Measurements from ENCODE around the gene ISOC1.

The ISOC1 gene

DNA sequence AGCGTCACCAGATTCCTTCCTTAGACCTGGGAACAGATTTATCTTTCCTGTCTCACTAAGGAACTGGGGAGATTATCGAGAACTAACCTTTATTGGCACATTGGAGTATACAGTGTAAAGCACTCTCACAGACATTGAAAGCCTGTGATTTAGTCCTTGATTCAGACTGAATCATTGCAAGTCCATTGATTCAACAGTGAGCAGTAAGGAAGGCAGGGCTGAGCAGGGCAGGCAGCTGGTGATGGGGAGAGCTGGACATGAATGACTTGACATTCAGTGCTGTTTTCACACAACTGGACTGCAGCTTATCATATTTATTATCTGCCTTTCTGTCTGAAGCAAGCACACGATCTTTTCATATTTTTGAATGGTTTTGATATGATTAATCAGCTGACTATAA, 16.2 kb downstream of the ISOC1 start:
- no peak overlapping the region for H3K27ac ChIP-seq (ENCODE audit: insufficient read depth, low read depth, low read length, poor library complexity, severe bottlenecking)
- WGBS, 2 experiments: 96% methylated on average over 2 to 3 of the region's 3 CpGs
- no peaks in the 10 kb centered on the region for H3K9me3 ChIP-seq (ENCODE audit: control insufficient read depth, low read length)
- no peaks in the 10 kb centered on the region for H3K4me1 ChIP-seq (ENCODE audit: control insufficient read depth, insufficient read depth, low read length)
- no peaks in the 10 kb centered on the region for H3K27me3 ChIP-seq (ENCODE audit: control insufficient read depth, insufficient read depth, low read length, poor library complexity, severe bottlenecking)
- H3K36me3 ChIP-seq (ENCODE audit: control insufficient read depth, insufficient read depth, low read length): no peaks in the 10 kb centered on the region
- H3K4me3 ChIP-seq (ENCODE audit: insufficient read depth, low read depth, low read length): no peak overlapping the region

DNA sequence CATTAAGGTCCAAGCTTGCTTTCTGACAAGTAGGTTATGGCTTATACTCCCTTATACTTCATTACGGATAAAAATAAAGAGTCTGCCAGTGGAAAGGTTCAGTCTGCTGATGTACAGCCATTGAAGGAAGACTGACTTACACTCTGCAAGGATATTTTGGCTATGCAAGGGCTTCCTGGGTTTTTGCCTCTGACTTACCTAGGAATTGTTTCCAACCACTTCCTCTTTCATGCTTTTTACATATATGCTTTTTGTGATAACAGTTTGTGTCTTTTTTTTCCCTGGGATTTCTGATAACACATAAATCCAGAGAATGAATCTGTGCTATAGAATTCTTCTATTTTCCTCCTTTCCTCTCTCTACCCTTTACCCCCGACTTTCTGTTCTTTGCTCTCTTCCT, 16.8 kb downstream of the ISOC1 start:
- H3K4me3 ChIP-seq (ENCODE audit: insufficient read depth, low read depth, low read length): no peak overlapping the region
- no peaks in the 10 kb centered on the region for H3K4me1 ChIP-seq (ENCODE audit: control insufficient read depth, insufficient read depth, low read length)
- 95 to 100% methylated on average over 2 of the region's 2 CpGs for WGBS, 2 experiments
- no peak overlapping the region for H3K27ac ChIP-seq (ENCODE audit: insufficient read depth, low read depth, low read length, poor library complexity, severe bottlenecking)
- H3K9me3 ChIP-seq (ENCODE audit: control insufficient read depth, low read length): no peaks in the 10 kb centered on the region
- no peaks in the 10 kb centered on the region for H3K36me3 ChIP-seq (ENCODE audit: control insufficient read depth, insufficient read depth, low read length)
- H3K27me3 ChIP-seq (ENCODE audit: control insufficient read depth, insufficient read depth, low read length, poor library complexity, severe bottlenecking): no peaks in the 10 kb centered on the region

DNA sequence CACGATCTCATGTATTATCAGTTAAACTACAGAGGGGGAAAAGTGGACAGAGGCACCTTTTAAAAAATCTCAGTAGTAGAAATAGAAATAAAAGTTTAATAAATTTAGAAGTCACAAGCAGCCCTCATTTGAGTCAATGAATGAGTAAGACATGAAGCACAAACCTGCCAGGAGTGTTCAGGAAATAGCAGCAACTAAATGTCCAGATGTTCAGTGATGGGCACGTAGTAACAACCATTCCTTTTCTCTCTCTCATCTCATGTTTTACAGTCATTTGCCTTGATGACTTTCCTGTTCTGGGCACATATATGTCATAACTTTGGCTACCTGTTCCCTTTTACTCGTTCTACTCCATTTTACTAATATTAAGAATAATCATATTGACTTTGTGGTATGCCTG, 17.7 kb downstream of the ISOC1 start:
- no peaks in the 10 kb centered on the region for H3K9me3 ChIP-seq (ENCODE audit: control insufficient read depth, low read length)
- no peak overlapping the region for H3K4me3 ChIP-seq (ENCODE audit: insufficient read depth, low read depth, low read length)
- no peaks in the 10 kb centered on the region for H3K4me1 ChIP-seq (ENCODE audit: control insufficient read depth, insufficient read depth, low read length)
- WGBS, 2 experiments: 88 to 93% methylated on average over 2 to 3 of the region's 3 CpGs
- no peaks in the 10 kb centered on the region for H3K27me3 ChIP-seq (ENCODE audit: control insufficient read depth, insufficient read depth, low read length, poor library complexity, severe bottlenecking)
- no peak overlapping the region for H3K27ac ChIP-seq (ENCODE audit: insufficient read depth, low read depth, low read length, poor library complexity, severe bottlenecking)
- no peaks in the 10 kb centered on the region for H3K36me3 ChIP-seq (ENCODE audit: control insufficient read depth, insufficient read depth, low read length)

DNA sequence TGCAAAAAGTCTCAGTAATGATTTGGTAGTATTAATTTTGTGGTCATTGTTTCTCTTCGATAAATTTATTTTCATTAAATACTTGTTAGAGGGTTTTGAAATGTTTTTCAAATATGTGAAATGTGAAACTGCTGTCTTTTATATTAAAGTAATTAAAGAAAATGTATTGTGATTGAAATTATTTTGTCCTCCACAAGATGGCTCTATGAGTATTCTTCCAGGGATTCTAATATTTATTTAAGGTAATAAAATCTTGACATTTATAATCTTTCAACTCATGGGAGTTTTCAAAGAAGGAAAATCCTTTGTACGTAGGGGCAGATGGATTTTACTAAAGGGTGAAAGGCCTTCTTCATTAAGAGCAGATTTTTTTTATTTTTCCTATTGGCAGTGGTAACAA, 19.3 kb downstream of the ISOC1 start:
- no peaks in the 10 kb centered on the region for H3K9me3 ChIP-seq (ENCODE audit: control insufficient read depth, low read length)
- no peak overlapping the region for H3K27ac ChIP-seq (ENCODE audit: insufficient read depth, low read depth, low read length, poor library complexity, severe bottlenecking)
- H3K27me3 ChIP-seq (ENCODE audit: control insufficient read depth, insufficient read depth, low read length, poor library complexity, severe bottlenecking): no peaks in the 10 kb centered on the region
- WGBS, 2 experiments: 17 to 50% methylated on average over 1 of the region's 2 CpGs
- no peaks in the 10 kb centered on the region for H3K4me1 ChIP-seq (ENCODE audit: control insufficient read depth, insufficient read depth, low read length)
- H3K4me3 ChIP-seq (ENCODE audit: insufficient read depth, low read depth, low read length): no peak overlapping the region
- H3K36me3 ChIP-seq (ENCODE audit: control insufficient read depth, insufficient read depth, low read length): no peaks in the 10 kb centered on the region

DNA sequence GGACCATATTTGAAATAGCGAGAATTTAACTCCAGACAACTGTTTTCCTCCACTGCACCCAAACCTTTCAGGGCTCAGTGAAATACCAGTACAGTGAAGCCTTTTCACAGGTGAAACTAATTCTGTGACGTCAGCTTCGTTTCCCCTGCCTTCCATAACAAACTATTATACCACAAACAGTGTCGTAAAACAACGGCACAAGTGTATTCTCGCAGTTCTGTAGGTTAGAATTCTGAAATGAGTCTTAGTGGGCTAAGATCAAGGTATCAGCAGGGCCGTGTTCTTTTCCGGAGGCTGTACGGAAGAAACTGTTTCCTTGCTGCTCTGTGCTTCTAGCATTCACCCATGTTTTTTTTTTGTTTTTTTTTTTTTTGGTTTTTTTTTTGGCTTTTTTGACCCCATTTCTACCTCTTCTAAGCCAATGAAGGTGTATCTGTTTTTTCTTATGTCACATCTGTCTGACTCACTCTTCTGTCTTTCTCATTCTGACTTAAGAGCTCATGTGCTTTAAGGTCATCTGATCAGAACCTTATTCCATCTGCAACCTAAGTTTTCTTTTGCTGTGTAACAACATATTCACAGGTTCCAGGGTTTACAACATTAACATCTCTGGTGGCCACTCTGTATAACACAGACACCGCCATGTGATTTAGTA, 20.1 kb downstream of the ISOC1 start:
- Histone ChIP-seq H3K27me3 (ENCODE audit: control insufficient read depth, insufficient read depth, low read length, poor library complexity, severe bottlenecking) (no peaks in the 10 kb centered on the region), H3K27ac (ENCODE audit: insufficient read depth, low read depth, low read length, poor library complexity, severe bottlenecking) (no peak overlapping the region), H3K4me3 (ENCODE audit: insufficient read depth, low read depth, low read length) (no peak overlapping the region), H3K36me3 (ENCODE audit: control insufficient read depth, insufficient read depth, low read length) (no peaks in the 10 kb centered on the region), H3K4me1 (ENCODE audit: control insufficient read depth, insufficient read depth, low read length) (no peaks in the 10 kb centered on the region), H3K9me3 (ENCODE audit: control insufficient read depth, low read length) (no peaks in the 10 kb centered on the region)
- WGBS, 2 experiments: 94 to 97% methylated on average over 10 of the region's 10 CpGs

DNA sequence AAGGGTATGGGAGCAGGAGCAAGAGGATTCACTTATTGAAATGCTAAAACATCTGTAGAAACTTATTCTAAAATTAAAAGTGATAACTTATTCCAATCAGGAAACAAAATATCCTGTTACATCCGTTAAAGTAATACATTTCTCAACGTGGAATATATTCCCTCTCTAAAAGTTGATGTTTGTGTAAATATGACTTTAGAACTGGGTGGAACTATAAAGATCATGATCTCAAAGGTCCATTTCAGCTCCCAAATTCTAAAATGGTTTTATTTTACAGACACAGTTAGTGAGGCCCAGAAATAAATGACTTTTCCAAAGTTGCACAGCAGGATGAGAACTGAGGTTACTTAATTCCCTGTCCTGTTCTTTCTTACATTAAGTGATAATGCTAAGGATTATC, 21.1 kb downstream of the ISOC1 start:
- H3K36me3 ChIP-seq (ENCODE audit: control insufficient read depth, insufficient read depth, low read length): no peaks in the 10 kb centered on the region
- no peaks in the 10 kb centered on the region for H3K4me1 ChIP-seq (ENCODE audit: control insufficient read depth, insufficient read depth, low read length)
- 100% methylated on average over 1 of the region's 2 CpGs; no CpG with 5 or more reads in 1 of the 2 experiments for WGBS, 2 experiments
- H3K4me3 ChIP-seq (ENCODE audit: insufficient read depth, low read depth, low read length): no peak overlapping the region
- no peak overlapping the region for H3K27ac ChIP-seq (ENCODE audit: insufficient read depth, low read depth, low read length, poor library complexity, severe bottlenecking)
- no peaks in the 10 kb centered on the region for H3K27me3 ChIP-seq (ENCODE audit: control insufficient read depth, insufficient read depth, low read length, poor library complexity, severe bottlenecking)
- H3K9me3 ChIP-seq (ENCODE audit: control insufficient read depth, low read length): no peaks in the 10 kb centered on the region

DNA sequence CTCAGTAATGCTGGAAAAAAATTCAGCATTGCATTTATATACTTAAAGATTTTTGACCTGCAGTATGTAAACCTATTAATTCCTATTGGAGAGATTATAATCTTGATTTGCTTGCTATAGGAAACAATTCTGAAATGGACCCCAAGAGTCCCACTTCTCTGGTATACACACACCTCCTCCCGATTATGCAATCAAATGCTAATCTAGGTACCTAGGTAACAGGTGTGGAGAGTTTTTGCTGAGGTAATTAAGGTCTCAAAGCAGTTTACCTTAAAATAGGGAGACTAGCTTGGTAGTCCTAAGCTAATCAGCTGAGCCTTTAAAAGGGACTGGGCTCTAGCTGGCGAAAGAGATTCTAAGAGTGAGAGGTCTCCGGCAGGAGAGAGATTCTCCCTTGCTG, 22.2 kb downstream of the ISOC1 start:
- H3K4me1 ChIP-seq (ENCODE audit: control insufficient read depth, insufficient read depth, low read length): no peaks in the 10 kb centered on the region
- 89 to 95% methylated on average over 2 to 3 of the region's 3 CpGs for WGBS, 2 experiments
- H3K36me3 ChIP-seq (ENCODE audit: control insufficient read depth, insufficient read depth, low read length): no peaks in the 10 kb centered on the region
- H3K9me3 ChIP-seq (ENCODE audit: control insufficient read depth, low read length): no peaks in the 10 kb centered on the region
- no peak overlapping the region for H3K4me3 ChIP-seq (ENCODE audit: insufficient read depth, low read depth, low read length)
- H3K27ac ChIP-seq (ENCODE audit: insufficient read depth, low read depth, low read length, poor library complexity, severe bottlenecking): no peak overlapping the region
- H3K27me3 ChIP-seq (ENCODE audit: control insufficient read depth, insufficient read depth, low read length, poor library complexity, severe bottlenecking): no peaks in the 10 kb centered on the region

DNA sequence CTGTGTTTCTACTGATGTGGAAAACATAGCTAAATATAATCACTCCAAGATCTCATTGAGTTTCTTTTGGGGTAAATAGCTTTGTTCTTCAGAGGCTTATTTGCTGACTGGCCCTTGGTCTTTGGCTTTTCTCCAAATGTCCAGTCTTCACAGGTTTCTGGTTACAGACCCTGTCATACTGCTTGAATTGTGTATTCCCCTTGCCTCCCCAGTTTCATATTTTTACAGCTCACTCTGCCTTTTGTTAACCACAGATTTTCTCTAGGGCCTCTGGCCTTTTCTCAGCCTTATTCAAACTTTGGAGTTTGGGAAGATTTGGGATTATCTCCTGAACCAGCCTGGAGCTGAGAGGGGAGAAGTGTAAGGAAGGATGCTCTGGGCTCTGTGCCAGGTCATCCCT, 23.9 kb downstream of the ISOC1 start:
- Histone ChIP-seq H3K4me3 (ENCODE audit: insufficient read depth, low read depth, low read length) (no peak overlapping the region), H3K4me1 (ENCODE audit: control insufficient read depth, insufficient read depth, low read length) (no peaks in the 10 kb centered on the region), H3K27me3 (ENCODE audit: control insufficient read depth, insufficient read depth, low read length, poor library complexity, severe bottlenecking) (no peaks in the 10 kb centered on the region), H3K9me3 (ENCODE audit: control insufficient read depth, low read length) (no peaks in the 10 kb centered on the region), H3K36me3 (ENCODE audit: control insufficient read depth, insufficient read depth, low read length) (no peaks in the 10 kb centered on the region), H3K27ac (ENCODE audit: insufficient read depth, low read depth, low read length, poor library complexity, severe bottlenecking) (no peak overlapping the region)

DNA sequence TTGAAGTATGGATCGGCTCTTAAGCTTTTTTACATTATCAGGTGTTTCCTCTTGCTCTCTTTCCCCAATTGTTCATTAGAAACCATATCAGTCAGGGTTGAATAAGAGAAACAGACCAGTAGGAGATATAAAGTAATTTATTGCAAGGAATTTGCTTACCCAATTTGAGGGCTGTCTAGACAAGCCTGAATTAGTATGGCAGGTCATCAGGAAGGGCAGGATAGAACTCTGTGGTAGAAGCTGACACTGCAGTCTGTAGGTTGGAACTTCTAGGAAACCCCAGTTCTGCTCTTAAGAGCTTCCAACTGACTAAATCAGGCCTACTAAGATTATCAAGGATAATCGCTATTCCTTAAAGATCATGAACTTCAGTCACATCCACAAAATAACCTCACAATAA, 24.3 kb downstream of the ISOC1 start:
- no peaks in the 10 kb centered on the region for H3K9me3 ChIP-seq (ENCODE audit: control insufficient read depth, low read length)
- no peak overlapping the region for H3K27ac ChIP-seq (ENCODE audit: insufficient read depth, low read depth, low read length, poor library complexity, severe bottlenecking)
- no peaks in the 10 kb centered on the region for H3K27me3 ChIP-seq (ENCODE audit: control insufficient read depth, insufficient read depth, low read length, poor library complexity, severe bottlenecking)
- no peaks in the 10 kb centered on the region for H3K36me3 ChIP-seq (ENCODE audit: control insufficient read depth, insufficient read depth, low read length)
- WGBS, 2 experiments: 93 to 98% methylated on average over 2 of the region's 2 CpGs
- no peak overlapping the region for H3K4me3 ChIP-seq (ENCODE audit: insufficient read depth, low read depth, low read length)
- H3K4me1 ChIP-seq (ENCODE audit: control insufficient read depth, insufficient read depth, low read length): no peaks in the 10 kb centered on the region

DNA sequence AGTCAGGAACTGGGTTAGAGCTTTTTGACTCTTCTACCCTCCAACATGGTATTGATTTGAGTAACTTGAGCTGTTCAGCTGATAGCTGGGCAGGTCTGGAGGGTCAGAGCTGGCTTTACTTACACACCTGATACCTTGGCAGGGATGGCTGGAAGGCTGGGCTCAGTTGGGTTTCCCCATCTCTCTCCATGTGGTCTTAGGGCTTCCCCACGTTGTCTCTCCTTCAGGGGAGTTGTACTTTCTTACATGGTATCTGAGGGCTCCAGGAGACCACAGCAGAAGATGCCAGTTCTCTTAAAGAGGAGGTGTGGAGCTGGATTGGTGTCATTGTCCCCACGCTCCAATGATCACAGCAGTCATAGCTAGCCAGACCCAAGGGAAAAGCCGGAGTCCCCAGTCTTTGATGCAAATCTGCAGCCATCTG, 25.6 kb downstream of the ISOC1 start:
- no peaks in the 10 kb centered on the region for H3K36me3 ChIP-seq (ENCODE audit: control insufficient read depth, insufficient read depth, low read length)
- no peak overlapping the region for H3K27ac ChIP-seq (ENCODE audit: insufficient read depth, low read depth, low read length, poor library complexity, severe bottlenecking)
- no peak overlapping the region for H3K4me3 ChIP-seq (ENCODE audit: insufficient read depth, low read depth, low read length)
- no peaks in the 10 kb centered on the region for H3K27me3 ChIP-seq (ENCODE audit: control insufficient read depth, insufficient read depth, low read length, poor library complexity, severe bottlenecking)
- no peaks in the 10 kb centered on the region for H3K9me3 ChIP-seq (ENCODE audit: control insufficient read depth, low read length)
- WGBS, 2 experiments: 90% methylated on average over 3 of the region's 3 CpGs
- no peaks in the 10 kb centered on the region for H3K4me1 ChIP-seq (ENCODE audit: control insufficient read depth, insufficient read depth, low read length)

DNA sequence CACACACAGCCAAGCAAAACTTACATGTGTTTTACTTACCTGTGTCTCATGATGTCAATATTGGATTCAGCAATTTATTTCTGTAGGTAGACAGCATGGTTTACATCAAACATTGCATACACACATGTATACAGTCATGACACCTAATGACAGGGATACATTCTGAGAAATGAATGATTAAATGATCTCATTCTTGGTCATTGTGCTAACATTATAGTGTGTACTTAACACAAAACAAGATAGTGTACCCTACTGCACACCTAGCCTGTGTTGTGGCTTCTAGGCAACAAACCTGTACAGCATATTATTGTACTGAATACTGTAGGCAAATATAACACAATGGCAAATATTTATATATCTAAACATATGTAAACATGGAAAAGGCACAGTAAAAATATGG, 28.0 kb downstream of the ISOC1 start:
- Histone ChIP-seq H3K27ac (ENCODE audit: insufficient read depth, low read depth, low read length, poor library complexity, severe bottlenecking) (no peak overlapping the region), H3K27me3 (ENCODE audit: control insufficient read depth, insufficient read depth, low read length, poor library complexity, severe bottlenecking) (no peaks in the 10 kb centered on the region), H3K36me3 (ENCODE audit: control insufficient read depth, insufficient read depth, low read length) (no peaks in the 10 kb centered on the region), H3K9me3 (ENCODE audit: control insufficient read depth, low read length) (no peaks in the 10 kb centered on the region), H3K4me3 (ENCODE audit: insufficient read depth, low read depth, low read length) (no peak overlapping the region), H3K4me1 (ENCODE audit: control insufficient read depth, insufficient read depth, low read length) (no peaks in the 10 kb centered on the region)

Measured in ectodermal cell (in vitro differentiated cells).